Adrenal gland (tissue), 12 donors: ENCODE results near the gene EMID1. TPM values are rescaled to one million over a fixed set of nuclear protein-coding genes. Genes with fewer than 3 reads are reported as not detected.

ENCODE experiments used
- DNase-seq, 7 donors: peaks; one replicate each; pipeline ENCODE4 v3.0.0-alpha.2; 2019 to 2020
- H3K27ac ChIP-seq, 5 donors: fragments of 200-600 bp; sonication (generic) in 4 of 5; 1 replicate in 3 of 5; 2 replicates in 2 of 5; pipeline versions ENCODE4 v1.5.1 to v1.8.0; 2016 to 2020; ENCODE audit warnings: mild to moderate bottlenecking in 1 of 5
- H3K27me3 ChIP-seq: fragments of 200-600 bp; 2 replicates; pipeline ENCODE4 v1.8.0; 2021
- H3K36me3 ChIP-seq, 2 donors: fragments of 200-600 bp; replicated peaks in 1 of 2; 1 replicate in 1 of 2; 2 replicates in 1 of 2; pipeline versions ENCODE4 v1.5.1 to v1.8.0; 2018 to 2022
- H3K4me1 ChIP-seq, 2 donors: fragments of 200-600 bp; replicated peaks in 1 of 2; 1 replicate in 1 of 2; 2 replicates in 1 of 2; pipeline versions ENCODE4 v1.5.1 to v1.8.0; 2018 to 2021
- H3K4me3 ChIP-seq, 4 donors: fragments of 200-600 bp; sonication (generic) in 3 of 4; one replicate each; pipeline ENCODE4 v1.5.1; 2016 to 2018
- H3K9me3 ChIP-seq, 3 donors: fragments of 200-600 bp; sonication (generic) in 1 of 3; replicated peaks in 1 of 3; 1 replicate in 2 of 3; 2 replicates in 1 of 3; pipeline versions ENCODE4 v1.5.1 to v1.8.0; 2016 to 2021
- CTCF ChIP-seq, 6 experiments: fragments of 450-650 bp in 4 of 6; fragments of 200-600 bp in 2 of 6; sonication (generic) in 1 of 6; IDR thresholded peaks; 1 replicate in 5 of 6; 2 replicates in 1 of 6; pipeline versions ENCODE4 v1.5.1 to v1.8.0; 2016 to 2021; ENCODE audit warnings: antibody characterized with exemption in 6 of 6, mild to moderate bottlenecking in 2 of 6, moderate library complexity in 1 of 6
- POLR2A ChIP-seq, 2 donors: fragments of 450-650 bp; IDR thresholded peaks; one replicate each; pipeline ENCODE4 v1.6.1; 2017; ENCODE audit warnings: antibody characterized with exemption in 2 of 2, mild to moderate bottlenecking in 2 of 2, moderate library complexity in 1 of 2
- WGBS, 4 donors: extraction: QIAGEN DNeasy Blood & Tissue Kit in 2 of 4; methylation state at CpG; one replicate each; pipeline versions ENCODE4 v1.1.5 to v1.1.7; 2013 to 2017; 5-methylcytosine and 5-hydroxymethylcytosine counted together
- intact Hi-C, 2 donors: fragments of 100-400 bp; cut with DNase I; formaldehyde crosslinking; loops; one replicate each; pipeline versions ENCODE4 v1.14.1 to v1.15.0; 2022 to 2023
- polyA plus RNA-seq, 3 donors: library from polyadenylated mRNA; stranded (reverse); fragments of 200-250 nt in 2 of 3; fragments of 350-450 nt in 1 of 3; fragmentation: Illumina TruSeq in 1 of 3; extraction: RNeasy Lipid Tissue Mini Kit (QIAGEN cat#74804) in 1 of 3; gene quantifications; one replicate each; pipeline ENCODE4 v1.2.3, GENCODE V29; 2013 to 2014
- total RNA-seq, 9 donors: library from RNA; depleted of rRNA in 4 of 9; stranded (reverse); fragments of >200 nt in 4 of 9; fragments of 120-200 nt in 1 of 9; fragmentation: NEBNext Ultra II Directional in 1 of 9; extraction: Animal tissue kit (Norgen Biotek cat#: 25700) in 1 of 9; gene quantifications; one replicate each; pipeline versions ENCODE4 v1.1.0 to v1.2.4, GENCODE V29; 2013 to 2023
- donor health status: healthy with polysubstance abuse.
- donor health status: Bipolar disorder and iron deficiency.
- donor health status: DM: yes; HTN: yes; CAD: no.
- donor health status: DM: no; HTN: no; CAD: no.
- donor health status: DM: no; HTN: no; CAD: no.
- donor health status: DM: yes; HTN: yes; CAD: no.

Gene EMID1
- total and polyA plus RNA-seq, 12 donors = 2.5 to 70.9 (median 38.7) TPM

GRCh38 chr22:29266564-29267461, 61.1 kb downstream of the EMID1 start:
- peak in 6 of 7 donors; percentile 30 to 61 (median 36) for DNase-seq
- 13 to 23% (median 19%) methylated on average over 7 to 13 of the region's 13 CpGs for WGBS, 4 donors
- intact Hi-C loops = no loop called here
- Histone ChIP-seq H3K4me3 (peak overlapping the region; percentile 32 to 99 (median 83)), H3K4me1 (peaks cover 40 to 41% of the 10 kb centered on the region in 2 donors), H3K9me3 (no peaks in the 10 kb centered on the region), H3K27me3 (no peaks in the 10 kb centered on the region), H3K27ac (peak overlapping the region; percentile 78 to 100 (median 100)), H3K36me3 (peaks cover 0 to 28% of the 10 kb centered on the region in 2 donors)
- TF ChIP-seq CTCF (IDR thresholded peaks at IDR 0.05) = no peak
- TF ChIP-seq POLR2A (IDR thresholded peaks at IDR 0.05) = no peak

- no peak for DNase-seq
- Histone ChIP-seq H3K36me3 (peaks cover 0 to 33% of the 10 kb centered on the region in 2 donors), H3K27ac (peak overlapping the region; percentile 78 to 100 (median 100)), H3K9me3 (no peaks in the 10 kb centered on the region), H3K4me3 (peak overlapping the region; percentile 32 to 99 (median 83)), H3K4me1 (peaks cover 46 to 48% of the 10 kb centered on the region in 2 donors), H3K27me3 (no peaks in the 10 kb centered on the region)
- WGBS, 4 donors = 0 to 2% (median 0%) methylated on average over 4 to 32 of the region's 32 CpGs; no CpG with 5 or more reads in 1 of the 4 donors
- peak in 1 of 2 donors; percentile 43 for TF ChIP-seq POLR2A (IDR thresholded peaks at IDR 0.05)
- TF ChIP-seq CTCF (IDR thresholded peaks at IDR 0.05) = peak in 1 of 6 experiments; percentile 5
- intact Hi-C loops = no loop called here
Measured at GRCh38 chr22:29267462-29267857, 61.8 kb downstream of the EMID1 start.

GRCh38 chr22:29267858-29268510, 62.3 kb downstream of the EMID1 start, which contains the start of the genes EWSR1 and RHBDD3:
Gene EWSR1, plus strand, starts transcription at chr22:29268268. Its CDS starts 69 bp downstream, at chr22:29268337.
Gene RHBDD3, minus strand, starts transcription at chr22:29267981. Its CDS starts 2,355 bp downstream, at chr22:29265626.
- DNase-seq = peak; percentile 96 to 99 (median 98)
- TF ChIP-seq POLR2A (IDR thresholded peaks at IDR 0.05) = peak; percentile 74 to 95
- no peak for TF ChIP-seq CTCF (IDR thresholded peaks at IDR 0.05)
- H3K27ac ChIP-seq = peak within 1 kb of the TSS; percentile 99 to 100 (median 100)
- peaks cover 51 to 52% of the 10 kb centered on the region in 2 donors for H3K4me1 ChIP-seq
- WGBS, 4 donors = 0 to 1% (median 0%) methylated on average over 34 to 67 of the region's 67 CpGs
- peaks cover 0 to 39% of the 10 kb centered on the region in 2 donors for H3K36me3 ChIP-seq
- peak within 1 kb of the TSS; percentile 72 to 99 (median 90) for H3K4me3 ChIP-seq
- H3K9me3 ChIP-seq = no peaks in the 10 kb centered on the region
- intact Hi-C loops = no loop called here
- no peaks in the 10 kb centered on the region for H3K27me3 ChIP-seq
